Colonic mucosa (tissue), 4 donors: ENCODE measurements around the gene MPP1. TPM values are rescaled to one million over a fixed set of nuclear protein-coding genes. Genes with fewer than 3 reads are reported as not detected.

Experiments
- DNase-seq: peaks from one replicate; pipeline ENCODE4 v3.0.0-alpha.2; 2020
- H3K27ac ChIP-seq: fragments of 200-600 bp; one replicate; pipeline ENCODE4 v1.8.0; 2021
- H3K27me3 ChIP-seq: fragments of 200-600 bp; one replicate; pipeline ENCODE4 v1.8.0; 2021
- H3K36me3 ChIP-seq: fragments of 200-600 bp; one replicate; pipeline ENCODE4 v1.8.0; 2021
- H3K4me1 ChIP-seq: fragments of 200-600 bp; one replicate; pipeline ENCODE4 v1.8.0; 2021; ENCODE audit warnings: mild to moderate bottlenecking
- H3K4me3 ChIP-seq: fragments of 200-600 bp; one replicate; pipeline ENCODE4 v1.8.0; 2021
- H3K9ac ChIP-seq, 2 donors: one replicate each; pipeline ENCODE4 v1.7.0; 2013; ENCODE audit warnings: control low read depth in 2 of 2, low read depth in 2 of 2, low read length in 2 of 2
- H3K9me3 ChIP-seq: fragments of 200-600 bp; one replicate; pipeline ENCODE4 v1.8.0; 2021
- intact Hi-C: fragments of 100-400 bp; cut with DNase I; formaldehyde crosslinking; loops from one replicate; pipeline ENCODE4 v1.14.1; 2022
- total RNA-seq, 2 donors: library from RNA; stranded (reverse); fragmentation: NEBNext Ultra II Directional in 1 of 2; extraction: Animal tissue kit (Norgen Biotek cat#: 25700) in 1 of 2; gene quantifications; one replicate each; pipeline ENCODE4 v1.2.1, GENCODE V29; 2021
- TF ChIP-seq, protein P1 (sequence below): fragments of 200-600 bp; IDR thresholded peaks from one replicate; pipeline ENCODE4 v1.8.0; 2022; ENCODE audit warnings: antibody characterized with exemption, mild to moderate bottlenecking
- donor health status: healthy.
- donor health status: DM: no; HTN: no; CAD: no.
- donor health status: DM: no; HTN: no; CAD: no.

Gene MPP1
- total RNA-seq, 2 donors from 2014 or later: 13.0 to 24.3 TPM

DNA sequence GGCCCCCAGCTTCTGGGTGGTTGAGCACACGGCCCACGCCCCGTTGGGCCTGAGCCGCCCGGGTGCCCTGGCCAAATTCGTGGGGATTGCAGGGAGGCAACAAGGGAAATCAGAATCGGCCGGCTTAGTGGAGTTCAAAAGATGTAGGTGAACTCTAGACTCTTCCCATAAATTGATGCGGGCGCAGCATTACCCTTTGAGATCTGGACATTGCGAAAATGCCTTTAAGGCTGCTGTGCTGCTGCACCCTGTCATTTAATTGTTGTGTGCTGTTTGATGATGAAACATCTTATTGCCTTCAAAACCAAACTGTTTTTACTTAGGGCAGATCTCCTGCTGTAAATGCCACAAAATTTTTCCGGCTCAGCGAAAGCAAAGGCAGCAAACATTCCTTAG lies 409 bp upstream of the MPP1 start:
- TF ChIP-seq, protein P1, sequence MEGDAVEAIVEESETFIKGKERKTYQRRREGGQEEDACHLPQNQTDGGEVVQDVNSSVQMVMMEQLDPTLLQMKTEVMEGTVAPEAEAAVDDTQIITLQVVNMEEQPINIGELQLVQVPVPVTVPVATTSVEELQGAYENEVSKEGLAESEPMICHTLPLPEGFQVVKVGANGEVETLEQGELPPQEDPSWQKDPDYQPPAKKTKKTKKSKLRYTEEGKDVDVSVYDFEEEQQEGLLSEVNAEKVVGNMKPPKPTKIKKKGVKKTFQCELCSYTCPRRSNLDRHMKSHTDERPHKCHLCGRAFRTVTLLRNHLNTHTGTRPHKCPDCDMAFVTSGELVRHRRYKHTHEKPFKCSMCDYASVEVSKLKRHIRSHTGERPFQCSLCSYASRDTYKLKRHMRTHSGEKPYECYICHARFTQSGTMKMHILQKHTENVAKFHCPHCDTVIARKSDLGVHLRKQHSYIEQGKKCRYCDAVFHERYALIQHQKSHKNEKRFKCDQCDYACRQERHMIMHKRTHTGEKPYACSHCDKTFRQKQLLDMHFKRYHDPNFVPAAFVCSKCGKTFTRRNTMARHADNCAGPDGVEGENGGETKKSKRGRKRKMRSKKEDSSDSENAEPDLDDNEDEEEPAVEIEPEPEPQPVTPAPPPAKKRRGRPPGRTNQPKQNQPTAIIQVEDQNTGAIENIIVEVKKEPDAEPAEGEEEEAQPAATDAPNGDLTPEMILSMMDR: no peak
- H3K36me3 ChIP-seq: no peaks in the 10 kb centered on the region
- peak overlapping the region; percentile 65 for H3K27ac ChIP-seq
- intact Hi-C loops: no loop called here
- H3K9me3 ChIP-seq: no peaks in the 10 kb centered on the region
- H3K4me1 ChIP-seq: no peaks in the 10 kb centered on the region
- DNase-seq: no peak
- H3K9ac ChIP-seq: peak overlapping the region in 1 of 2 donors; percentile 73
- no peaks in the 10 kb centered on the region for H3K27me3 ChIP-seq
- peak overlapping the region; percentile 61 for H3K4me3 ChIP-seq

DNA sequence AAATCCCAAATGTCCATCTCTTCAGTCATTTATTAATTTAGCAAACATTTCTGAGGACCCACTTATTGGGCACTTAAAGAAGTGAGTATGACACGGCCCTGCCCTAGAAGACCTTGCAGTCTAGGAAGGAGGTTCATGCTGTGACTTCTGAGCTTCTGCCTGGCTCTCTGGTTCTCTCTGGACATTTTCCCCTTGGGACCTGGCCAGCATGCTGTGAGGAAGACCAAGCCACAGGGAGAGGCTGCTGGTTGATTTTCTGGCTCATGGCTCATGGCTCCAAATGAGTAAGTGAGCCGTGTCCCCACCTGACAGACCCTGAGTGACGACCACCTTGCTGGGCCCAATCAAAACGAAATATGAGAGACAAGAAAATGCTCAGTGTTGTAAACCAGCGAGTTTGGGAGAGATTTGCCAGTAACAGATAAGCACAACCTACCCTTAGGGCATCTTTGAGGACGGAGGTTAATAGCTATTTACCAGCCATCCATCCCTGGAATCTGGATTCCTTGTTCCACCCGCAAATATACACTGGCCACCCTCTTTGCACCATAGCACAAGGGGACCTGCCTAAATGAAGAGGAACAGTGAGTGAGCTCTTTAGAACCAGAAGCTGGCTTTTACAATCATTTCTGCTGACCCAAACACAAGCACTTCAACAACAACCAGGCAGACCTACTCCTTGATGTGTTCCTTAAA lies 876 bp downstream of the MPP1 start:
- Histone ChIP-seq H3K27ac (peak overlapping the region; percentile 65), H3K4me1 (peaks cover 4% of the 10 kb centered on the region), H3K9me3 (no peaks in the 10 kb centered on the region), H3K9ac (peak overlapping the region in 1 of 2 donors; percentile 73), H3K4me3 (peak overlapping the region; percentile 61), H3K27me3 (no peaks in the 10 kb centered on the region), H3K36me3 (no peaks in the 10 kb centered on the region)
- intact Hi-C loops: no loop called here
- TF ChIP-seq, protein P1: no peak
- no peak for DNase-seq

DNA sequence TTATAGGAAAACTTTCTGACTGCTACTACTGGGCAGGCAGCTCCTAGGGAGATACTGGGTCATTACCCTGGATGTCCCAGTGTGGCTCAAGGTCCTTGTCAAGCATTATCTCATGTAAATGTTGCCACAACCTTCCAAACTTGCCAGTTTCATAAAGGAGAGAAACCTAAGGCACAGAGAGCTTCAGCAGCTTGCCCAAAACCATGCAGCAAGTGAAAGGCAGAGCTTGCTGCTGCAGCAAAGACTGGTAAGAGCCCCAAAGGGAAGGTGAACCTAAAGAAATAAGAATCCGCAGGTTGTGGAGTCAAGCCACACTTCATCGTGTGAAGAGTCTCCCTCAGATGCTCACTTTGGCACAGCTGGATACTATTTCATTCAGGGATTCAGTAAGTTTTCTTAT lies 2.3 kb downstream of the MPP1 start:
- no peak overlapping the region for H3K9ac ChIP-seq
- TF ChIP-seq, protein P1: no peak
- H3K4me1 ChIP-seq: peaks cover 4% of the 10 kb centered on the region
- no peak overlapping the region for H3K27ac ChIP-seq
- H3K9me3 ChIP-seq: no peaks in the 10 kb centered on the region
- intact Hi-C loops: no loop called here
- H3K27me3 ChIP-seq: no peaks in the 10 kb centered on the region
- H3K4me3 ChIP-seq: no peak overlapping the region
- no peaks in the 10 kb centered on the region for H3K36me3 ChIP-seq
- no peak for DNase-seq

- Histone ChIP-seq H3K9me3 (no peaks in the 10 kb centered on the region), H3K27me3 (no peaks in the 10 kb centered on the region), H3K36me3 (no peaks in the 10 kb centered on the region), H3K4me3 (no peak overlapping the region), H3K9ac (no peak overlapping the region), H3K27ac (peak overlapping the region; percentile 57), H3K4me1 (peaks cover 4% of the 10 kb centered on the region)
- DNase-seq: no peak
- intact Hi-C loops: no loop called here
- TF ChIP-seq, protein P1: no peak
Measured at GRCh38 chrX:154800478-154801210, 4.6 kb downstream of the MPP1 start.

DNA sequence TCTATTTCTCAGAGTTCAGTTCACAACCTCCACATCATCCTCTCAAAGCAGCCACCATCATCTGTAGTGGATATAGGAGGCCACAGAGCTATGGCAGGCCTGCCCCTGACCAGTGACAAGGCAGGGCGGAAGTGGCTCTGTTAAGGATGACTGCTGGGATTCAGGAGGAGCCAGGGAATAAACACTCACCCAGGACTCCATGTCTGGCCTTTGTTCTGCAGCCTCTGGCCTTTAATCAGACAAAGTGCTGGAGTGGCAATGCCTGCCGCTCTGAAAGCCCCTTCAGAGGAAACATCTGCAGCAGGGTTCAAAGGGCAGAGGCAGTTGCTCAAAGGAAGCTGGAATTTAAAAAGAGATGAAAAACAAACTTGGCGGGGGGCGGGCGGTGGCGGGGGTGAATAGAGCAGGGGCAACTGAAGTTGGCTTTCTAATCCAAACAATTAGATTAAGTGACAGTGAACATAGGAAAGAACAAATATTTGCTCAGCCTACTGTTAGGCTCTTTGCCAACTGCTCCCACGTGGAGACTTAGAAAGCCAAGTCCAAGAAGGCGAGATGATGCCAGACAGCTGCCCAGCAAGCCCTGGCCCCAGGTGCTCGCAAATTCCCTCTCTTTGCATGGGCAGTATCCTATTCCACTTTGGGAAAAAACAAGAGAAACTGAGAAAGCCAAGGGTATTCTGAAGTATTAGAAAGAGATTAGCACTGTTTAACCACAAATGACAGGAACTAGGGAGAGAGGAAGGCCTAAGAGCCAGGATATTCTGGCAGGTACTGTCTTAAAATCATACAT lies 5.5 kb downstream of the MPP1 start:
- TF ChIP-seq, protein P1: no peak
- H3K36me3 ChIP-seq: no peaks in the 10 kb centered on the region
- H3K9me3 ChIP-seq: no peaks in the 10 kb centered on the region
- intact Hi-C loops: no loop called here
- H3K4me3 ChIP-seq: no peak overlapping the region
- H3K9ac ChIP-seq: no peak overlapping the region
- peaks cover 4% of the 10 kb centered on the region for H3K4me1 ChIP-seq
- no peaks in the 10 kb centered on the region for H3K27me3 ChIP-seq
- peak overlapping the region; percentile 57 for H3K27ac ChIP-seq
- peak; percentile 71 for DNase-seq
